GM19351 (cell line): ENCODE data around the gene SPPL2A.
"Not testable (repeated sequence)": the region's sequence is repeated elsewhere in the genome, so short reads cannot be mapped to it uniquely, and the experiment has no call there.

ENCODE experiments used
- ATAC-seq: cut with Tn5 transposase; IDR thresholded peaks from one replicate; pipeline ENCODE4 v1.9.1; 2021; ENCODE audit warnings: mild to moderate bottlenecking, moderate library complexity; ENCODE audit not compliant: unreplicated experiment

The SPPL2A gene, protein sequence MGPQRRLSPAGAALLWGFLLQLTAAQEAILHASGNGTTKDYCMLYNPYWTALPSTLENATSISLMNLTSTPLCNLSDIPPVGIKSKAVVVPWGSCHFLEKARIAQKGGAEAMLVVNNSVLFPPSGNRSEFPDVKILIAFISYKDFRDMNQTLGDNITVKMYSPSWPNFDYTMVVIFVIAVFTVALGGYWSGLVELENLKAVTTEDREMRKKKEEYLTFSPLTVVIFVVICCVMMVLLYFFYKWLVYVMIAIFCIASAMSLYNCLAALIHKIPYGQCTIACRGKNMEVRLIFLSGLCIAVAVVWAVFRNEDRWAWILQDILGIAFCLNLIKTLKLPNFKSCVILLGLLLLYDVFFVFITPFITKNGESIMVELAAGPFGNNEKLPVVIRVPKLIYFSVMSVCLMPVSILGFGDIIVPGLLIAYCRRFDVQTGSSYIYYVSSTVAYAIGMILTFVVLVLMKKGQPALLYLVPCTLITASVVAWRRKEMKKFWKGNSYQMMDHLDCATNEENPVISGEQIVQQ

DNA sequence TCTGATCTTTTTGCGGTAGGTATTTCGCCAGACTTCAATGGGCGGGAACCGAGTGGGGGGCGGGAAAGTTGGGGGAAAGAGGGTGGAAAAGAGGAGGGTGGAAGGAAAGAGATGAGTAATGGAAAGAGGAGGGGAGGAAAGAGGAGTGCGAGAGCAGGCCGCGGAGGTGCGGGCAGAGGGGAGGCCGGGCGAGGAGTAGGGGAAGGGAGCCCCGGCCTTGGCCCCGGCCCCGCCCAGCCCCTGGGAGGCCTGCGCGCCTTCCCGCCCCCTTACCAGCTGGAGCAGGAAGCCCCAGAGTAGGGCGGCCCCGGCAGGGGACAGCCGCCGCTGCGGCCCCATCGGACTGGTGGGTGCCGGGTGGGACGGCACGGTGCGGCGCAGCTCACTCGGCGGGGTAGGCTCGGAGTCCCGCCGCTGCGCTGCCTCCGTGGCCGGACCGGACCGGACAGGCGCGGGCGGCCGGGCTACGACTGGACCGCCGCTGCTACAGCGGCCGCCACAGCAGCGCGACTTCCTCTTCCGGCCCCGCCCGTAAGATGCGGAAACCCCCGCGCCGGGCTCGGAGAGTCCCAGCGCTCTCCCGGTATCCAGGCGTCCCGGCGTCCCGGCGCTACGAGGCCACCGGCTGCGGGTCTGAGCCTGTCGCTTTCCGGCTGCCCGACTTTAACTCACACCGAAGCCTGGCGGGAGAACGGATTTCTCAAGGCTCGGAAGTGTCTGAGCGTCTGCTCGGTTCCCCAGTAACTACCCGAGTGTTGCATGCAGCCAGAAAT, at the start of gene SPPL2A:
TSS of gene SPPL2A (minus strand) at position 512 of the 773 bp plus-strand sequence. CDS start at position 339, 173 bp downstream.
- peak; percentile 87 for ATAC-seq

- ATAC-seq = no peak
Measured at GRCh38 chr15:50814634-50815033, 49.1 kb upstream of the SPPL2A start.

- no peak for ATAC-seq
Measured at GRCh38 chr15:50813865-50814264, 48.4 kb upstream of the SPPL2A start.

DNA sequence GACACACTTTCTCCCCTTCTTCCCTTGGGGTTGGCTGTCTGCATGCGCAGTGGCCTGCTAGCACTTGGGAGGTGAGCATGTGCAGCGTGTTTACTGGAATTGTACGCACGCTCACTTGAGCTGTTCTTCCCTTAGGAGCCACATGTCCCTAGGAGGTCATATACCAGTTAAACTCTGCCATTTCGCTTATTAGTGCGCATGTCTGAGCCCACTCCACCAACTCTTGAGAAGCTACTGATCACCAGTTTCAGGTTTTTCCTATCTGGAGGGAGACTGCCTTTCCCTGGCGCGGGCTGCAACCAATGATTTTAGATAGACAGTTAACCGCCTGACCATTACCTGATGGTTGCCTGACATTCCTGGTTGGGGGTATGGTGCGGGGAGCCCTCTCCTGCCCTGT, 47.6 kb upstream of the SPPL2A start:
- ATAC-seq = no peak

DNA sequence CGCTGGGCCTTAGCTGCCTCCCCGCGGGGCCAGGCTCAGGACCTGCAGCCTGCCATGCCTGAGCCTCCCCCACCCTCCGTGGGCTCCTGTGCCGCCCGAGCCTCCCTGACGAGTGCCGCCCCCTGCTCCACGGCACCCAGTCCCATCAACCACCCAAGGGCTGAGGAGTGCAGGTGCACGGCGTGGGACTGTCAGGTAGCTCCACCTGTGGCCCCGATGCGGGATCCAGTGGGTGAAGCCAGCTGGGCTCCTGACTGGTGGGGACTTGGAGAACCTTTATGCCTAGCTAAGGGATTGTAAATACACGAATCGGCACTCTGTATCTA, 46.6 kb upstream of the SPPL2A start:
- ATAC-seq = not testable (repeated sequence)

DNA sequence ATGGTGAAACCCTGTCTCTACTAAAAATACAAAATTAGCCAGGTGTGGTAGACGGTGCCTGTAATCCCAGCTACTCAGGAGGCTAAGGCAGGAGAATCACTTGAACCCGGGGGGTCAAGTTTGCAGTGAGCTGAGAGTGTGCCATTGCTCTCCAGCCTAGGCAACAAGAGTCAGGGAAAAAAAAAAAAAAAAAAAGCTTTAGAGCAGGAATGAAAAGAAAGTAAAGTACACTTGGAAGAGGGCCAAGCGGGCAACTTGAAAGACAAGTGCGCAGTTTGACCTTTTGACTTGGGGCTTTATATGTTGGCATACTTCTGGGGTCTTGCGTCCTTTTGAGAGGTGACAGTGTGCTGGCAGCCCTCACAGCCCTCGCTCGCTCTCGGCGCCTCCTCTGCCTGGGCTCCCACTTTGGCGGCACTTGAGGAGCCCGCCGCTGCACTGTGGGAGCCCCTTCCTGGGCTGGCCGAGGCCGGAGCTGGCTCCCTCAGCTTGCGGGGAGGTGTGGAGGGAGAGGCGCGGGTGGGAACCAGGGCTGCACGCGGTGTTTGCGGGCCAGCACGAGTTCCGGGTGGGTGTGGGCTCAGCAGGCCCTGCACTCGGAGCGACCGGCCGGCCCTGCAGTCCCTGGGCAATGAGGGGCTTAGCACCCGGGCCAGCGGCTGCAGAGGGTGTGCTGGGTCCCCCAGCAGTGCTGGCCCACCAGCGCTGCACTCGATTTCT, 46.1 kb upstream of the SPPL2A start:
- ATAC-seq = not testable (repeated sequence)

- no peak for ATAC-seq
Measured at GRCh38 chr15:50810128-50810527, 44.6 kb upstream of the SPPL2A start.

- ATAC-seq = no peak
Measured at GRCh38 chr15:50808728-50809127, 43.2 kb upstream of the SPPL2A start.

- ATAC-seq = no peak
Measured at GRCh38 chr15:50803479-50804180, 38.1 kb upstream of the SPPL2A start.

GRCh38 chr15:50800715-50801114, 35.2 kb upstream of the SPPL2A start:
- ATAC-seq = peak; percentile 58

DNA sequence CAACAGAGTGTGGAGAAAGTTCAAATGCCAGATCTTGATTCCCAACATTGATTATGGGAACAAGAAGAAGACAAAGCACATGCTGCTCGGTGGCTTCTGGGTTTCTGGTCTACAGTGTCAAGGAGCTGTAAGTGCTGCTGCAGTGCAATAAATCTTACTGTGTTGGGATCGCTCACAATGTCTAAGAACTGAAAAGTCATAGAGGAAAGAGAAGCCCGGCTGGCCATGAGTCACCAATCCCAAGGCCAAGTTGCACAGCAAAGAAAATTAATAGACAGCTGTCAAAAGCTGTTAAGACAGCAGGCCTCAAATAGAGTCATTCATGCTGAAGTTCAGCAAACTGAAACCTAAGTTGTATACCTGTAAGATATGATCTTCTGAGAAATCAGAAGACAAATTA, 33.2 kb upstream of the SPPL2A start:
- no peak for ATAC-seq

GRCh38 chr15:50797926-50798325, 32.4 kb upstream of the SPPL2A start:
- ATAC-seq = no peak

DNA sequence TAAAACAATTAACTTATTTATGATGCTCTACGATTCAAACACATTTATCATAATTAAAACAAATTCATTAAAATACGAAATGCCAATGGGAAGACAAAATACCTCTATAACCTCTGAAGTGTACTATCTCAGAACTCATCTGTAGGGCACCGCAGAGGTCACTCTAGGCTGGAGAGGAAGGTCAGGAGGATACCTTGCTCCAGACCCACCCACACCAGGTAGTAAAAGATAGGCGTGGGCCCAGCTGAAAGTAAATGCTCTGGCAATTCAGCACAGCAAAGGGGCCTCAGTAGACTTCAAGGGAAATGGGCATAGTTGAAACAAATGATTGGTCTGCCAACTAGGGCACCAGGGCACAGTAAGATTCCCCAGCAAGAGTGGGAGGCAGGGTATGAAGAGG, 26.0 kb upstream of the SPPL2A start:
- no peak for ATAC-seq

DNA sequence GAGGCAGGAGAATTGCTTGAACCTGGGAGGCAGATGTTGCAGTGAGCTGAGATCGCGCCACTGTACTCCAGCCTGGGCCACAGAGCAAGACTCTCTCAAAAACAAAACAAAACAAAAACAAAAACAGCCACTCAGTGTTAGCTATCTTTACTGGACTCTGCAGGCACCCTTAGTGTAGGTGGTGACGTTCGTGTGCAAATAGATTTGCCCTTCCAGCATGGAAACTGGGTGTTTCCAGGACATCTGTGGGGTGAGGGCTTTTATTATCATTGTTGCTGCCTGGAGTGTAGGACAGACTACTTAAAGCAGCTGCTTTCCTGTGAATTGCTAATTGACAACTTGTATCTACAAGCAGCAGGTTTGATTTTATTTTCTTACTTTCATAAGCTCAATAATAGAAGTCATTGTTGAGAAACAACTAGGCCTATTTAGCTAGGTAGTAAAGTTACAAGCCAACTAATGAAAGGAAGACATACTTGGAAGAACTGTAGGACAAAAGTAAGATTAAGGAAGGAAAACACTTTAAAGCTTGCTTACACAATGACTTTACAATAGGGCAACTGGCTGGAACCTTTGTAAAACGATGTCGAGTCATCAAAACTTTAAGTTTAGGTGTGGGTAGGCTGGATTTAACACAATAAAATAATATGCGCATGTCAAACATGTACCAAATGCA, 25.4 kb upstream of the SPPL2A start:
- ATAC-seq = no peak

DNA sequence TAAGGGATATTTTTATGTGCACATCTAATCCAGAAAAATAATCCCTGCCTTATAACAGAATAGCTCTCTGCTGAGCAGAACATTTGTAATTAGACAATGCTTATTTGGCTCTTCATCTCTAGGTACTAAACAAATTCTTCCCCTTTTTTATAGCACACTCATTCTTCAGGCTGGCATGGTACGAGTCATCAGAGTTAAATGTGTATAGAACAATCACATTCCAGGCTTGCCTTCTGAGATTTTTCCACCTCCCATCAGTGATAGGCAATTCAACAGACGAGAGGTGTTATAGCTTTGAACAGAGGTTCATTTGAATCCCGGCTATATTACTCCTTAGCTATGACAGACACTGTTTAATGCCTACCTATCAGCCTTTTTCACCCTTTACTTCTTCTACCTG, 21.4 kb upstream of the SPPL2A start:
- no peak for ATAC-seq

GRCh38 chr15:50786438-50786837, 20.9 kb upstream of the SPPL2A start:
- no peak for ATAC-seq

DNA sequence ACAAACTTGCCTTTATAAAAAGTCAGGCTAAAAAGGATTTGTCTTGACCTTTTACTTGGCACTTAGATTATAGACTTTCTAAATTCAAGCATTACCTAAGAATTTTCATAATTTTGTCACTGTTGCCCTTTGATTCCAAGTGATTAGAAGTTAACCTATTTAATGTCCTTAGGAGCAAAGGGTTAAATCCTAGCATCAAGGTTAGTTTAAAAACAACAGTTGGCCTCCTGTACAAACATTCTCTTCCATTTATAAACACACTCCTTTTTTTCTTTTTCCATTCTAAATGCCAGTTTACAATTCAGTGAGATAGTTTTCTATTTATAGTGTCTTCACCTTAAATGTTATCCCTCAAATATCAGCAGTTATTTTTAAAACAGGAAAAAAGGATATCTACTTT, 18.4 kb upstream of the SPPL2A start:
- ATAC-seq = no peak

- no peak for ATAC-seq
Measured at GRCh38 chr15:50783411-50783810, 17.9 kb upstream of the SPPL2A start.

DNA sequence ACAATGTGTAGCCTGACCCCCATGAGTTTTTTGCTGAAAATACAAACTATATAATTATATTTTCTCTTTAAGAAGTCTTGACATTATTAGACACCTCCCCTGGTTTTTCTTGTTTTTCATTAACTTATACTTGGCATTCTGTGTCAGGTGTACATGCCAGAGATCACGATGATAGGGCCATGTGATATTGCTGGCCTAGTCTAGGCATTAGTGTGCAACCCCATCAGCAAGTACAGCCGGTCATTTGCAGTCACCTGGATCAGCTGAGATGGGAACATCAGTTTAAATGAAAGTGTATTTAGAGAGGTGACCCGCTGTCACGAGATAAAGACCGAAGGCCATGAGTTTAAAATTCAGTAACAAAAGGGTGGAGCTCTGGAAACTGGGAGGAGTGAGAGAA, 12.6 kb upstream of the SPPL2A start:
- ATAC-seq = no peak

DNA sequence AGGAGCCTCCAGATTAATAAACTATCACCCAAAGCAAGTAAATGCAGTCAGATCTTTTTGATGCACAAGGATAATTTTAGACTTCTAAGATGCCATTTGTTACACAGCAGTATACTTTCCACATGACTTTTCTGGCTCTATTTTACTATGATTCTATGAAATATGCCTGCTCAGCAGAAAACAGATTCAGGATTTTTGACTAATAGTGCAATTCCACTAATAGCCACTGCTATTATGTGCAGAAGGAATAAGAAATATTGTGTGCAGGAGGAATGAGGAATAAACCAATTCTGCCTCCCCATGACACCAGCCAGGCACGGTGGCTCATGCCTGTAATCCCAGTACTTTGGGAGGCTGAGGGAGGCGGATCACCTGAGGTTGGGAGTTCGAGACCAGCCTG, 11.5 kb upstream of the SPPL2A start:
- no peak for ATAC-seq
